Measurements from ENCODE around the gene SLC7A9. TPM values are rescaled to one million over a fixed set of nuclear protein-coding genes. Genes with fewer than 3 reads are reported as not detected.

The SLC7A9 gene
- polyA plus RNA-seq, 1 experiment = not detected

- Histone ChIP-seq H3K4me3 (ENCODE audit: low read depth, low read length) (no peak overlapping the region), H3K9me3 (ENCODE audit: control insufficient read depth, insufficient read depth, low read length) (no peaks in the 10 kb centered on the region), H3K27me3 (ENCODE audit: control insufficient read depth, insufficient read depth, low read length) (peaks cover 4% of the 10 kb centered on the region), H3K27ac (ENCODE audit: low read depth, low read length) (no peak overlapping the region)
- POLR2A ChIA-PET = no interaction called here
- CTCF ChIA-PET = no interaction called here
- TF ChIP-seq CTCF (IDR thresholded peaks at IDR 0.05; ENCODE audit: low read depth, low read length) = no peak
- DNase-seq (ENCODE audit: low read depth, low spot score) = no peak
These were observed 54.9 kb downstream of the SLC7A9 start for GRCh38 chr19:32814624-32815023.

- no peak for DNase-seq (ENCODE audit: low read depth, low spot score)
- POLR2A ChIA-PET = no interaction called here
- no peak overlapping the region for H3K4me3 ChIP-seq (ENCODE audit: low read depth, low read length)
- H3K27me3 ChIP-seq (ENCODE audit: control insufficient read depth, insufficient read depth, low read length) = peaks cover 9% of the 10 kb centered on the region
- H3K27ac ChIP-seq (ENCODE audit: low read depth, low read length) = no peak overlapping the region
- CTCF ChIA-PET = no interaction called here
- no peak for TF ChIP-seq CTCF (IDR thresholded peaks at IDR 0.05; ENCODE audit: low read depth, low read length)
- no peaks in the 10 kb centered on the region for H3K9me3 ChIP-seq (ENCODE audit: control insufficient read depth, insufficient read depth, low read length)
These were observed 55.6 kb downstream of the SLC7A9 start for GRCh38 chr19:32813862-32814425.

GRCh38 chr19:32812571-32812970 lies 57.0 kb downstream of the SLC7A9 start:
- Histone ChIP-seq H3K4me3 (ENCODE audit: low read depth, low read length) (no peak overlapping the region), H3K9me3 (ENCODE audit: control insufficient read depth, insufficient read depth, low read length) (no peaks in the 10 kb centered on the region), H3K27me3 (ENCODE audit: control insufficient read depth, insufficient read depth, low read length) (peaks cover 9% of the 10 kb centered on the region), H3K27ac (ENCODE audit: low read depth, low read length) (no peak overlapping the region)
- ChIA-PET POLR2A (no interaction called here), CTCF (no interaction called here)
- TF ChIP-seq CTCF (IDR thresholded peaks at IDR 0.05; ENCODE audit: low read depth, low read length) = no peak
- no peak for DNase-seq (ENCODE audit: low read depth, low spot score)

- no peak for DNase-seq (ENCODE audit: low read depth, low spot score)
- H3K4me3 ChIP-seq (ENCODE audit: low read depth, low read length) = no peak overlapping the region
- no peak for TF ChIP-seq CTCF (IDR thresholded peaks at IDR 0.05; ENCODE audit: low read depth, low read length)
- H3K9me3 ChIP-seq (ENCODE audit: control insufficient read depth, insufficient read depth, low read length) = no peaks in the 10 kb centered on the region
- POLR2A ChIA-PET = no interaction called here
- H3K27me3 ChIP-seq (ENCODE audit: control insufficient read depth, insufficient read depth, low read length) = peaks cover 9% of the 10 kb centered on the region
- CTCF ChIA-PET = no interaction called here
- H3K27ac ChIP-seq (ENCODE audit: low read depth, low read length) = no peak overlapping the region
These were observed 57.5 kb downstream of the SLC7A9 start for GRCh38 chr19:32812036-32812435.

GRCh38 chr19:32811151-32811550 lies 58.4 kb downstream of the SLC7A9 start:
- H3K27me3 ChIP-seq (ENCODE audit: control insufficient read depth, insufficient read depth, low read length) = peaks cover 9% of the 10 kb centered on the region
- ChIA-PET CTCF (no interaction called here), POLR2A (no interaction called here)
- H3K27ac ChIP-seq (ENCODE audit: low read depth, low read length) = no peak overlapping the region
- no peak overlapping the region for H3K4me3 ChIP-seq (ENCODE audit: low read depth, low read length)
- no peak for DNase-seq (ENCODE audit: low read depth, low spot score)
- TF ChIP-seq CTCF (IDR thresholded peaks at IDR 0.05; ENCODE audit: low read depth, low read length) = no peak
- H3K9me3 ChIP-seq (ENCODE audit: control insufficient read depth, insufficient read depth, low read length) = no peaks in the 10 kb centered on the region

Data from AG04450 (cell line).